Measurements from ENCODE around the gene HOXA5.

Gene HOXA5

GRCh38 chr7:27170426-27171324, 27.2 kb upstream of the HOXA5 start:
- DNase-seq: no peak

- no peak for DNase-seq
Observed at GRCh38 chr7:27169658-27170425, 26.4 kb upstream of the HOXA5 start.

- DNase-seq: no peak
Observed at GRCh38 chr7:27168265-27168947, 24.9 kb upstream of the HOXA5 start.

GRCh38 chr7:27167916-27168264, 24.4 kb upstream of the HOXA5 start:
- no peak for DNase-seq

- no peak for DNase-seq
Observed at GRCh38 chr7:27166531-27167505, 23.3 kb upstream of the HOXA5 start.

- DNase-seq: no peak
Observed at GRCh38 chr7:27165996-27166530, 22.6 kb upstream of the HOXA5 start.

- DNase-seq: peak; percentile 63
Observed at GRCh38 chr7:27165089-27165995, 21.9 kb upstream of the HOXA5 start, which contains the start of gene HOXA9. HOXA9 (minus strand) TSS chr7:27165537; CDS start chr7:27165457, 80 bp downstream.

- no peak for DNase-seq
Observed at GRCh38 chr7:27164367-27165088, 21.0 kb upstream of the HOXA5 start.

GRCh38 chr7:27164045-27164366, 20.5 kb upstream of the HOXA5 start:
- DNase-seq: no peak

- no peak for DNase-seq
Observed at GRCh38 chr7:27163288-27164044, 20.0 kb upstream of the HOXA5 start.

- no peak for DNase-seq
Observed at GRCh38 chr7:27162561-27163287, 19.2 kb upstream of the HOXA5 start.

- DNase-seq: no peak
Observed at GRCh38 chr7:27161721-27162560, 18.5 kb upstream of the HOXA5 start.

GRCh38 chr7:27161214-27161720, 17.8 kb upstream of the HOXA5 start:
- peak; percentile 36 for DNase-seq

- peak; percentile 82 for DNase-seq
Observed at GRCh38 chr7:27160546-27161213, 17.2 kb upstream of the HOXA5 start.

- no peak for DNase-seq
Observed at GRCh38 chr7:27160145-27160545, 16.7 kb upstream of the HOXA5 start.

GRCh38 chr7:27159266-27160144, 16.0 kb upstream of the HOXA5 start:
- DNase-seq: no peak

Measured in CD4-positive, alpha-beta T cell treated with Interferon gamma for 1 hour (primary cell).